Esophagus muscularis mucosa (tissue), 4 donors: Measurements from ENCODE around the gene MOB1B. TPM values are rescaled to one million over a fixed set of nuclear protein-coding genes. Genes with fewer than 3 reads are reported as not detected.

Experiments
- DNase-seq: peaks from one replicate; pipeline ENCODE4 v3.0.0-alpha.2; 2017; ENCODE audit errors: extremely low spot score
- H3K27ac ChIP-seq, 4 donors: fragments of 200-600 bp; sonication (generic); replicated peaks in 1 of 4; 1 replicate in 3 of 4; 2 replicates in 1 of 4; pipeline ENCODE4 v1.5.1; 2016 to 2019; ENCODE audit warnings: mild to moderate bottlenecking in 1 of 4
- H3K27me3 ChIP-seq, 4 donors: fragments of 200-600 bp; sonication (generic); one replicate each; pipeline versions ENCODE4 v1.5.1 to v1.6.0; 2016 to 2019
- H3K36me3 ChIP-seq, 4 donors: fragments of 200-600 bp; sonication (generic); one replicate each; pipeline ENCODE4 v1.5.1; 2016 to 2019
- H3K4me1 ChIP-seq, 4 donors: fragments of 200-600 bp; sonication (generic); one replicate each; pipeline ENCODE4 v1.5.1; 2016 to 2019
- H3K4me3 ChIP-seq, 4 donors: fragments of 200-600 bp; sonication (generic); 1 replicate in 2 of 4; 2 replicates in 2 of 4; pipeline ENCODE4 v1.5.1; 2016 to 2019; ENCODE audit warnings: mild to moderate bottlenecking in 4 of 4, moderate library complexity in 1 of 4
- H3K9me3 ChIP-seq, 4 donors: fragments of 200-600 bp; sonication (generic); 1 replicate in 3 of 4; 2 replicates in 1 of 4; pipeline ENCODE4 v1.5.1; 2016 to 2019
- CTCF ChIP-seq, 3 experiments: fragments of 200-600 bp in 2 of 3; fragments of 450-650 bp in 1 of 3; sonication (generic) in 2 of 3; IDR thresholded peaks; one replicate each; pipeline ENCODE4 v1.5.1; 2017 to 2019; ENCODE audit warnings: antibody characterized with exemption in 3 of 3, mild to moderate bottlenecking in 2 of 3, moderate library complexity in 1 of 3
- EP300 ChIP-seq: sonication (generic); formaldehyde crosslinking; IDR thresholded peaks from one replicate; pipeline ENCODE4 v1.6.1; 2017; ENCODE audit warnings: antibody characterized with exemption
- POLR2A ChIP-seq: fragments of 450-650 bp; IDR thresholded peaks from one replicate; pipeline ENCODE4 v1.6.1; 2017; ENCODE audit warnings: antibody characterized with exemption, moderate library complexity, mild to moderate bottlenecking, low read depth
- POLR2AphosphoS5 ChIP-seq, 2 donors: sonication (generic); formaldehyde crosslinking; IDR thresholded peaks; one replicate each; pipeline ENCODE4 v1.6.1; 2017; ENCODE audit warnings: antibody characterized with exemption in 2 of 2
- WGBS: methylation state at CpG from one replicate; pipeline ENCODE4 v1.1.5; 2018; 5-methylcytosine and 5-hydroxymethylcytosine counted together
- intact Hi-C: fragments of 100-400 bp; cut with DNase I; formaldehyde crosslinking; loops from one replicate; pipeline ENCODE4 v1.15.1; 2023
- total RNA-seq, 4 donors: library from RNA; depleted of rRNA; stranded (reverse); fragments of >200 nt; gene quantifications; one replicate each; pipeline versions ENCODE4 v1.1.0 to v1.2.1, GENCODE V29; 2016

MOB1B gene
- total RNA-seq, 4 donors from 2014 or later = 15.0 to 19.4 (median 16.6) TPM

- DNase-seq = no peak
- intact Hi-C loops = no loop called here
- H3K27ac ChIP-seq = no peak overlapping the region
- H3K27me3 ChIP-seq = no peaks in the 10 kb centered on the region
- H3K4me1 ChIP-seq = peaks cover 8 to 25% (median 21%) of the 10 kb centered on the region in 4 donors
- no peaks in the 10 kb centered on the region for H3K9me3 ChIP-seq
- H3K4me3 ChIP-seq = peak overlapping the region in 3 of 4 donors; percentile 5 to 31 (median 9)
- H3K36me3 ChIP-seq = peaks cover 0 to 9% (median 0%) of the 10 kb centered on the region in 4 donors
- WGBS = 78% methylated on average over 14 of the region's 14 CpGs
- TF ChIP-seq CTCF (IDR thresholded peaks at IDR 0.05) = no peak
- TF ChIP-seq POLR2AphosphoS5 (IDR thresholded peaks at IDR 0.05) = no peak
- no peak for TF ChIP-seq EP300
- no peak for TF ChIP-seq POLR2A
These were observed 13.1 kb downstream of the MOB1B start for GRCh38 chr4:70915036-70915815.

- intact Hi-C loops = no loop called here
- H3K4me3 ChIP-seq = no peak overlapping the region
- 78% methylated on average over 8 of the region's 8 CpGs for WGBS
- TF ChIP-seq CTCF (IDR thresholded peaks at IDR 0.05) (no peak), POLR2AphosphoS5 (IDR thresholded peaks at IDR 0.05) (no peak)
- no peaks in the 10 kb centered on the region for H3K9me3 ChIP-seq
- no peak overlapping the region for H3K27ac ChIP-seq
- H3K27me3 ChIP-seq = no peaks in the 10 kb centered on the region
- H3K36me3 ChIP-seq = peaks cover 0 to 9% (median 0%) of the 10 kb centered on the region in 4 donors
- H3K4me1 ChIP-seq = peaks cover 8 to 30% (median 23%) of the 10 kb centered on the region in 4 donors
- no peak for DNase-seq
These were observed 13.8 kb downstream of the MOB1B start for GRCh38 chr4:70915874-70916559.

- TF ChIP-seq CTCF (IDR thresholded peaks at IDR 0.05) (no peak), POLR2AphosphoS5 (IDR thresholded peaks at IDR 0.05) (no peak), POLR2A (no peak), EP300 (no peak)
- Histone ChIP-seq H3K27me3 (no peaks in the 10 kb centered on the region), H3K4me3 (no peak overlapping the region), H3K27ac (no peak overlapping the region), H3K9me3 (no peaks in the 10 kb centered on the region), H3K36me3 (no peaks in the 10 kb centered on the region), H3K4me1 (peaks cover 10 to 30% (median 22%) of the 10 kb centered on the region in 4 donors)
- intact Hi-C loops = no loop called here
- DNase-seq = no peak
These were observed 18.4 kb downstream of the MOB1B start for GRCh38 chr4:70920592-70920991.

GRCh38 chr4:70925418-70925817 is 23.2 kb downstream of the MOB1B start:
- no peaks in the 10 kb centered on the region for H3K36me3 ChIP-seq
- H3K9me3 ChIP-seq = no peaks in the 10 kb centered on the region
- 88% methylated on average over 1 of the region's 1 CpG for WGBS
- H3K27ac ChIP-seq = no peak overlapping the region
- H3K27me3 ChIP-seq = no peaks in the 10 kb centered on the region
- DNase-seq = no peak
- TF ChIP-seq POLR2AphosphoS5 (IDR thresholded peaks at IDR 0.05) = no peak
- no peak for TF ChIP-seq POLR2A
- no peak for TF ChIP-seq EP300
- intact Hi-C loops = no loop called here
- no peak overlapping the region for H3K4me3 ChIP-seq
- H3K4me1 ChIP-seq = peaks cover 10 to 57% (median 31%) of the 10 kb centered on the region in 4 donors

GRCh38 chr4:70925899-70926635 is 23.9 kb downstream of the MOB1B start:
- WGBS = 52% methylated on average over 6 of the region's 6 CpGs

More at GRCh38 chr4:70925899-70926635, 23.9 kb downstream of the MOB1B start:
- Histone ChIP-seq H3K27ac (no peak overlapping the region), H3K36me3 (no peaks in the 10 kb centered on the region), H3K4me3 (no peak overlapping the region), H3K4me1 (peaks cover 10 to 59% (median 34%) of the 10 kb centered on the region in 4 donors), H3K27me3 (no peaks in the 10 kb centered on the region), H3K9me3 (no peaks in the 10 kb centered on the region)
- no peak for TF ChIP-seq POLR2AphosphoS5 (IDR thresholded peaks at IDR 0.05)
- no peak for TF ChIP-seq CTCF (IDR thresholded peaks at IDR 0.05)
- intact Hi-C loops = no loop called here
- DNase-seq = no peak
